ENCODE measurements around the gene MRPL39. TPM values are rescaled to one million over a fixed set of nuclear protein-coding genes. Genes with fewer than 3 reads are reported as not detected.

MRPL39 gene
- polyA plus RNA-seq, 1 donor from 2014 or later: 28.5 TPM

DNA sequence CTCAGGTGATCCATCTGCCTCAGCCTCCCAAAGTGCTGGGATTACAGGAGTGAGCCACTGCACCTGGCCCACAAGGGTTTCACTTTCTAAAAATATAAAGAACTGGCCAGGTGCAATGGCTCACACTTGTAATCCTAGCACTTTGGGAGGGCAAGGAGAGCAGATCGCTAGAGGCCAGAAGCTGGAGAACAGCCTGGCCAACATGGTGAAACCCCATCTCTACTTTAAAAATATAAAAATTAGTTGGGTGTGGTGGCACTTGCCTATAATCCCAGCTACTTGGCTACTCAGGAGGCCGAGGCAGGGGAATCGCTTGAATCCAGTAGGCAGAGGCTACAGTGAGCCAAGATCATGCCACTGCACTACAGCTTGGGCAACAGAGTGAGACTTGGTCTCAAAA lies 25.7 kb downstream of the MRPL39 start:
- no peak for TF ChIP-seq EZH2 (IDR thresholded peaks at IDR 0.05; ENCODE audit: borderline replicate concordance, insufficient read depth, low read length, poor library complexity, severe bottlenecking)
- TF ChIP-seq RAD21 (conservative IDR thresholded peaks at IDR 0.05): no peak
- no peak for TF ChIP-seq CTCF (IDR thresholded peaks at IDR 0.05; ENCODE audit: poor library complexity, severe bottlenecking)
- no peak for TF ChIP-seq TAF1 (IDR thresholded peaks at IDR 0.05; ENCODE audit: low read depth)
- no peak for TF ChIP-seq POLR2AphosphoS5 (IDR thresholded peaks at IDR 0.05)
- no peak for TF ChIP-seq MXI1 (conservative IDR thresholded peaks at IDR 0.05; ENCODE audit: poor library complexity, severe bottlenecking)
- TF ChIP-seq REST (IDR thresholded peaks at IDR 0.05; ENCODE audit: borderline replicate concordance): no peak
- no peak for TF ChIP-seq EP300 (conservative IDR thresholded peaks at IDR 0.05; ENCODE audit: poor library complexity, severe bottlenecking)
- no peak for TF ChIP-seq SMC3 (conservative IDR thresholded peaks at IDR 0.05; ENCODE audit: poor library complexity)
- Histone ChIP-seq H3K4me3 (ENCODE audit: low read length) (no peak overlapping the region), H3K9ac (ENCODE audit: low read length) (no peak overlapping the region), H3F3A (ENCODE audit: insufficient read depth, low read length, poor library complexity, severe bottlenecking) (no peaks in the 10 kb centered on the region), H3K79me2 (replicated peaks; ENCODE audit: insufficient read depth, low read length) (no peaks in the 10 kb centered on the region), H3K27me3 (ENCODE audit: insufficient read depth, low read depth, low read length) (no peaks in the 10 kb centered on the region), H3K9me2 (ENCODE audit: insufficient read depth, low read length) (no peaks in the 10 kb centered on the region), H4K20me1 (ENCODE audit: insufficient read depth) (no peaks in the 10 kb centered on the region), H3K9me3 (ENCODE audit: low read length) (no peaks in the 10 kb centered on the region), H2AFZ (ENCODE audit: low read depth, low read length) (no peak overlapping the region), H3K27ac (ENCODE audit: low read length) (no peak overlapping the region), H3K4me2 (ENCODE audit: low read length) (no peak overlapping the region), H3K36me3 (ENCODE audit: insufficient read depth, low read length) (no peaks in the 10 kb centered on the region)

DNA sequence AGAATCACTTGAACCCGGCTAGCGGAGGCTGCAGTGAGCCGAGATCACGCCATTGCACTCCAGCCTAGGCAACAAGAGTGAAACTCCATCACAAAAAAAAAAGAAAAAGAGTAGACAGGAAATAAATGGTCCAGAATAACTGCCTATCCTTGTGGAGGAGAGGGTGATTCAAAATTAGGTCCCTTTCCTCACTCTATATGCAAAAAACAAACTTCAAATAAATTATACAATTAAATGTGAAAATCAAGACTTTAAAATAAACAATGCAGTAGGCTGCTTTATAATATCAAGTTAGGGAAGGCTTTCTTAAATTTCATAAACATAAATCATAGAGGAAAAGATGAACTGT lies 26.4 kb downstream of the MRPL39 start:
- no peak overlapping the region for H3K4me2 ChIP-seq (ENCODE audit: low read length)
- TF ChIP-seq MXI1 (conservative IDR thresholded peaks at IDR 0.05; ENCODE audit: poor library complexity, severe bottlenecking): no peak
- H3K4me3 ChIP-seq (ENCODE audit: low read length): no peak overlapping the region
- no peak overlapping the region for H3K9ac ChIP-seq (ENCODE audit: low read length)
- no peaks in the 10 kb centered on the region for H3K27me3 ChIP-seq (ENCODE audit: insufficient read depth, low read depth, low read length)
- H4K20me1 ChIP-seq (ENCODE audit: insufficient read depth): no peaks in the 10 kb centered on the region
- H3K9me3 ChIP-seq (ENCODE audit: low read length): no peaks in the 10 kb centered on the region
- no peak overlapping the region for H2AFZ ChIP-seq (ENCODE audit: low read depth, low read length)
- H3K36me3 ChIP-seq (ENCODE audit: insufficient read depth, low read length): no peaks in the 10 kb centered on the region
- H3F3A ChIP-seq (ENCODE audit: insufficient read depth, low read length, poor library complexity, severe bottlenecking): no peaks in the 10 kb centered on the region
- no peaks in the 10 kb centered on the region for H3K79me2 ChIP-seq (replicated peaks; ENCODE audit: insufficient read depth, low read length)
- H3K27ac ChIP-seq (ENCODE audit: low read length): no peak overlapping the region
- no peaks in the 10 kb centered on the region for H3K9me2 ChIP-seq (ENCODE audit: insufficient read depth, low read length)
